Activated naive CD4-positive, alpha-beta T cell treated with anti-CD3 and anti-CD28 coated beads, Interleukin-2, amount 50 U/mL, for 16 hours (primary cell): ENCODE measurements around the gene OST4.
A peak's percentile ranks its signal among the peaks of the same experiment; 100 is the strongest.
"Not testable (repeated sequence)": the region's sequence is repeated elsewhere in the genome, so short reads cannot be mapped to it uniquely, and the experiment has no call there.

ENCODE experiments used
- DNase-seq: peaks from one replicate; pipeline ENCODE4 v3.0.0-alpha.2; 2020

Gene OST4

GRCh38 chr2:27071277-27071989, at the start of gene OST4:
OST4 (minus strand) TSS chr2:27071654.
- DNase-seq: peak; percentile 91

GRCh38 chr2:27119330-27119670, 47.8 kb upstream of the OST4 start:
- not testable (repeated sequence) for DNase-seq

GRCh38 chr2:27118525-27119329, 47.3 kb upstream of the OST4 start, which contains the start of gene CGREF1:
CGREF1 (minus strand) TSS chr2:27119128; CDS start chr2:27104366, 14,762 bp downstream.
- peak; percentile 30 for DNase-seq

GRCh38 chr2:27117995-27118524, 46.6 kb upstream of the OST4 start:
- DNase-seq: no peak

GRCh38 chr2:27115519-27115918, 44.1 kb upstream of the OST4 start:
- DNase-seq: no peak

GRCh38 chr2:27111392-27112078, 40.1 kb upstream of the OST4 start:
- DNase-seq: not testable (repeated sequence)

GRCh38 chr2:27110603-27111352, 39.3 kb upstream of the OST4 start:
- DNase-seq: not testable (repeated sequence)

GRCh38 chr2:27109083-27109482, 37.6 kb upstream of the OST4 start:
- no peak for DNase-seq

GRCh38 chr2:27108221-27108620, 36.8 kb upstream of the OST4 start:
- DNase-seq: no peak

GRCh38 chr2:27105981-27106380, 34.5 kb upstream of the OST4 start:
- DNase-seq: no peak

GRCh38 chr2:27102329-27102728, 30.9 kb upstream of the OST4 start:
- DNase-seq: no peak

- no peak for DNase-seq
Measured at GRCh38 chr2:27100036-27100435, 28.6 kb upstream of the OST4 start.

GRCh38 chr2:27099334-27099955, 28.0 kb upstream of the OST4 start:
- no peak for DNase-seq

GRCh38 chr2:27097341-27097740, 25.9 kb upstream of the OST4 start:
- no peak for DNase-seq

GRCh38 chr2:27096748-27097297, 25.4 kb upstream of the OST4 start:
- no peak for DNase-seq

GRCh38 chr2:27095745-27096651, 24.5 kb upstream of the OST4 start:
- DNase-seq: peak; percentile 49

GRCh38 chr2:27095427-27095744, 23.9 kb upstream of the OST4 start:
- no peak for DNase-seq

GRCh38 chr2:27094353-27094984, 23.0 kb upstream of the OST4 start:
- DNase-seq: no peak

- DNase-seq: no peak
Measured at GRCh38 chr2:27093430-27094352, 22.2 kb upstream of the OST4 start.
